PC-9 (cell line): ENCODE measurements around the gene LCN9. TPM values are rescaled to one million over a fixed set of nuclear protein-coding genes. Genes with fewer than 3 reads are reported as not detected.

Source experiments
- BruUV-seq: library from RNA; stranded (reverse); fragments of 400-500 nt; replicated peaks from 2 replicates; lab custom pipeline; 2021; lab: Mats Ljungman, UMichigan
- CTCF ChIA-PET: fragments of 300-600 bp; sonication (Branson Sonifier 250); formaldehyde crosslinking; loops from one replicate; lab custom pipeline; 2022; ENCODE audit warnings: antibody characterized with exemption; lab: Charles Lee
- POLR2A ChIA-PET: fragments of 300-600 bp; sonication (Branson Sonifier 250); formaldehyde crosslinking; loops from one replicate; lab custom pipeline; 2022; ENCODE audit warnings: antibody characterized with exemption; ENCODE audit not compliant: unreplicated experiment; lab: Charles Lee
- DNase-seq, 2 experiments: peaks; one replicate each; pipeline versions ENCODE4 v3.0.0 to v3.0.0-alpha.2; 2015 to 2022; ENCODE audit warnings: mixed read lengths in 1 of 2
- H2AFZ ChIP-seq: fragments of 200-600 bp; sonication (generic); 2 replicates; pipeline ENCODE4 v1.8.1; 2017; ENCODE audit warnings: antibody characterized with exemption
- H3F3A ChIP-seq: fragments of 200-600 bp; sonication (generic); 2 replicates; pipeline ENCODE4 v1.8.1; 2017; ENCODE audit warnings: antibody characterized with exemption, mild to moderate bottlenecking, low read depth; ENCODE audit not compliant: insufficient read depth
- H3K27ac ChIP-seq: fragments of 200-600 bp; sonication (generic); 2 replicates; pipeline ENCODE4 v1.6.1; 2016; ENCODE audit warnings: mixed run types
- H3K27me3 ChIP-seq: fragments of 200-600 bp; sonication (generic); 2 replicates; pipeline ENCODE4 v1.6.1; 2016; ENCODE audit warnings: low read depth, mixed run types; ENCODE audit not compliant: insufficient read depth
- H3K36me3 ChIP-seq: fragments of 200-600 bp; sonication (generic); 2 replicates; pipeline ENCODE4 v1.6.1; 2016; ENCODE audit warnings: low read depth, mixed run types
- H3K4me1 ChIP-seq: fragments of 200-600 bp; sonication (generic); replicated peaks from 2 replicates; pipeline ENCODE4 v1.6.1; 2016; ENCODE audit warnings: mixed run types; ENCODE audit not compliant: insufficient read depth
- H3K4me2 ChIP-seq: fragments of 200-600 bp; sonication (generic); 2 replicates; pipeline ENCODE4 v1.6.1; 2017; ENCODE audit warnings: mixed run types
- H3K4me3 ChIP-seq: fragments of 200-600 bp; sonication (generic); 2 replicates; pipeline ENCODE4 v1.6.1; 2016; ENCODE audit warnings: mixed run types
- H3K79me2 ChIP-seq: fragments of 200-600 bp; sonication (generic); 2 replicates; pipeline ENCODE4 v1.6.1; 2017; ENCODE audit warnings: low read depth, mixed run types
- H3K9me2 ChIP-seq: fragments of 200-600 bp; sonication (generic); 2 replicates; pipeline ENCODE4 v1.8.1; 2017; ENCODE audit warnings: mild to moderate bottlenecking; ENCODE audit not compliant: insufficient read depth
- H3K9me3 ChIP-seq: fragments of 200-600 bp; sonication (generic); 2 replicates; pipeline ENCODE4 v1.8.1; 2016; ENCODE audit warnings: low read depth; ENCODE audit not compliant: insufficient read depth
- H4K20me1 ChIP-seq: fragments of 200-600 bp; sonication (generic); 2 replicates; pipeline ENCODE4 v1.8.1; 2017; ENCODE audit not compliant: insufficient read depth
- CTCF ChIP-seq: fragments of 200-600 bp; sonication (generic); conservative IDR thresholded peaks from 2 replicates; pipeline ENCODE4 v1.6.1; 2017; ENCODE audit warnings: mixed run types, antibody characterized with exemption, mild to moderate bottlenecking, moderate library complexity
- EZH2 ChIP-seq: fragments of 200-600 bp; sonication (generic); IDR thresholded peaks from 2 replicates; pipeline ENCODE4 v1.8.0; 2017; ENCODE audit warnings: antibody characterized with exemption, low read depth
- intact Hi-C: fragments of 100-400 bp; cut with micrococcal nuclease; formaldehyde crosslinking; loops from one replicate; pipeline ENCODE4 v1.10.0; 2022; ENCODE audit not compliant: unreplicated experiment
- total RNA-seq: library from RNA; stranded (reverse); gene quantifications from 2 replicates; pipeline ENCODE4 v1.2.3, GENCODE V29; 2021

LCN9 gene
- total RNA-seq, 1 experiment from 2014 or later, result not detected

- ChIA-PET POLR2A (interaction anchor here (0.6 kb wide), 1 partner anchor 19 kb away, joined by 5 read pairs; no protein-coding TSS in a partner anchor), CTCF (no interaction called here)
- Histone ChIP-seq H2AFZ (no peak overlapping the region), H3F3A (no peaks in the 10 kb centered on the region), H3K79me2 (no peaks in the 10 kb centered on the region), H3K27me3 (peaks cover 88% of the 10 kb centered on the region), H4K20me1 (no peaks in the 10 kb centered on the region), H3K9me3 (no peaks in the 10 kb centered on the region), H3K4me3 (no peak overlapping the region), H3K4me2 (no peak overlapping the region), H3K27ac (no peak overlapping the region), H3K4me1 (no peaks in the 10 kb centered on the region), H3K36me3 (no peaks in the 10 kb centered on the region), H3K9me2 (no peaks in the 10 kb centered on the region)
- intact Hi-C loops, result loop anchor here (5.0 kb wide), 1 partner anchor 462 kb away; no protein-coding TSS in a partner anchor
- no TSS peak for BruUV-seq
- TF ChIP-seq EZH2 (no peak), CTCF (no peak)
- DNase-seq, result no peak
Measured at GRCh38 chr9:135694414-135694813, 31.3 kb downstream of the LCN9 start.

GRCh38 chr9:135695036-135695435, 31.9 kb downstream of the LCN9 start:
- Histone ChIP-seq H3K27me3 (peaks cover 88% of the 10 kb centered on the region), H3K4me2 (no peak overlapping the region), H3K4me1 (no peaks in the 10 kb centered on the region), H3F3A (no peaks in the 10 kb centered on the region), H3K4me3 (no peak overlapping the region), H3K79me2 (no peaks in the 10 kb centered on the region), H3K36me3 (no peaks in the 10 kb centered on the region), H3K9me2 (no peaks in the 10 kb centered on the region), H2AFZ (no peak overlapping the region), H4K20me1 (no peaks in the 10 kb centered on the region), H3K27ac (no peak overlapping the region), H3K9me3 (no peaks in the 10 kb centered on the region)
- DNase-seq, result no peak
- CTCF ChIA-PET, result no interaction called here
- intact Hi-C loops, result no loop called here
- no peak for TF ChIP-seq EZH2
- TF ChIP-seq CTCF, result no peak
- BruUV-seq, result no TSS peak
- POLR2A ChIA-PET, result no interaction called here

GRCh38 chr9:135695642-135696041, 32.5 kb downstream of the LCN9 start:
- Histone ChIP-seq H3K4me3 (no peak overlapping the region), H3K4me1 (no peaks in the 10 kb centered on the region), H3K36me3 (no peaks in the 10 kb centered on the region), H3F3A (no peaks in the 10 kb centered on the region), H3K79me2 (no peaks in the 10 kb centered on the region), H3K27ac (no peak overlapping the region), H3K9me2 (no peaks in the 10 kb centered on the region), H4K20me1 (no peaks in the 10 kb centered on the region), H3K9me3 (no peaks in the 10 kb centered on the region), H3K4me2 (no peak overlapping the region), H2AFZ (no peak overlapping the region), H3K27me3 (peaks cover 88% of the 10 kb centered on the region)
- intact Hi-C loops, result no loop called here
- no peak for DNase-seq
- TF ChIP-seq CTCF (no peak), EZH2 (no peak)
- BruUV-seq, result no TSS peak
- CTCF ChIA-PET, result no interaction called here
- POLR2A ChIA-PET, result no interaction called here
